LNCaP clone FGC (cell line): Measurements from ENCODE around the gene SRGAP1.

Experiments used
- DNase-seq: peaks from one replicate; pipeline ENCODE4 v3.0.0-alpha.2; 2011; ENCODE audit warnings: low read depth
- H3K4me3 ChIP-seq: 2 replicates; pipeline ENCODE4 v1.5.1; 2011; ENCODE audit warnings: mild to moderate bottlenecking, low read depth, low read length, control low read depth
- CTCF ChIP-seq: IDR thresholded peaks from 2 replicates; pipeline ENCODE4 v1.5.1; 2012; ENCODE audit warnings: mild to moderate bottlenecking; ENCODE audit not compliant: control insufficient read depth, insufficient read depth; ENCODE audit errors: extremely low read depth

The SRGAP1 gene

GRCh38 chr12:63894132-63894531, 49.6 kb downstream of the SRGAP1 start:
- TF ChIP-seq CTCF = no peak
- DNase-seq = no peak
- H3K4me3 ChIP-seq = no peak overlapping the region

- no peak for DNase-seq
- TF ChIP-seq CTCF = no peak
- H3K4me3 ChIP-seq = no peak overlapping the region
Measured at GRCh38 chr12:63895841-63896240, 51.3 kb downstream of the SRGAP1 start.

- H3K4me3 ChIP-seq = no peak overlapping the region
- DNase-seq = no peak
- no peak for TF ChIP-seq CTCF
Measured at GRCh38 chr12:63897931-63898330, 53.4 kb downstream of the SRGAP1 start.

GRCh38 chr12:63898764-63899337, 54.4 kb downstream of the SRGAP1 start:
- no peak for DNase-seq
- TF ChIP-seq CTCF = no peak
- H3K4me3 ChIP-seq = no peak overlapping the region

GRCh38 chr12:63899396-63899795, 54.9 kb downstream of the SRGAP1 start:
- TF ChIP-seq CTCF = no peak
- no peak for DNase-seq
- no peak overlapping the region for H3K4me3 ChIP-seq

GRCh38 chr12:63900922-63901793, 56.7 kb downstream of the SRGAP1 start:
- DNase-seq = no peak
- H3K4me3 ChIP-seq = no peak overlapping the region
- TF ChIP-seq CTCF = no peak
